GM21515 (cell line): Measurements from ENCODE around the gene IGFALS.
"Not testable (repeated sequence)": the region's sequence is repeated elsewhere in the genome, so short reads cannot be mapped to it uniquely, and the experiment has no call there.

Experiments used
- ATAC-seq: cut with Tn5 transposase; IDR thresholded peaks from one replicate; pipeline ENCODE4 v1.9.1; 2021; ENCODE audit not compliant: unreplicated experiment

The IGFALS gene

DNA sequence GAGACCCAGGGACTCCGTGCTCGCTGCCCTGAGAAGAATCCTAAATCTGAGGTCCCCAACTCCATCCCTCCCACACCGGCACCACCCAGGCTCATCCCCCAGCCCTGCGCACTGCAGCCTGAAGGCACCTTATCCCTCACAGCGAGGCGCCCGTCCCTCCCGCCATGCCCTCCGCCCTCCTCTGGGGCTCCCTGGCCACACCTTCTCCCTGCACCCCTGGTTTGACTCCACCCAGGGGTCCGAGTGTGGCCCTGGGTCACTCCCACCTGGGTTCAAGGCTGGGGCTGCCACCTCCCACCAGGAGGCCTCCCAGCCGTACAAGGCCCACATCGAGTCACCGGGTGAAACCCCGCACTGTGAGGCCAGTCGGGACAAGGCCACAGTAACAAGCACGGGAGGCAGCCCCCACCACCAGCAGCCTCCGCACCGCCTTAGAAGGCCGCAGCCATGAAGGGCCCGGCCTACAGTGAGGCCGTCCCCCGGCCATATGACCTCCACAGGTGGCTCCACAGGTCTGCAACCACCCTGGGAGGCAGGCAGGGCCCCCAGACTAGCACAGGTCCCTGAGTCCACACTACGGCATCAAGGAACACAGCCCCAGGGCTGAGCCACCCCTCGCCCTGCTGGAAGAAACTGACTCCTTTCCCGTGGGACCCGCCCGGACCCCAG lies 24.8 kb upstream of the IGFALS start:
- no peak for ATAC-seq

DNA sequence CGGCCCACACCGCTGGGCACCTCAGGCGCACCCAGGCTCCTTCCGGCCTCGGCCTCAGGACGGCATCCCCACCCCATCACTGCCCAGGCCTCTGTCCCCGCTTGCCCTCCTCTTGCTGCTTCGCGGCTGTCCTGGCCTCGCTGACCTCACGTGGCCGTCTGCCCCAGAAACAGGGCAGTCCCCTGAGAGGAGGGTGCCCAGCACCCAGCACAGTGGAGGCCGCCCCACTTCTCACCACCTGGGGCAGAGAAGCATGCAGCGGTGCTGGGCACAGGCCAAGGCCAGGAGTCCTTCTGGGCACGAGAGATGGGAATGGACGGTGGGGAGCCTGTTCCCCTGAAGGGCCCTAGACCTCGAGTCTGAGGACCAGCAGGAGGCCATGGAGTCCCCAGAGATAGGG lies 24.2 kb upstream of the IGFALS start:
- no peak for ATAC-seq

DNA sequence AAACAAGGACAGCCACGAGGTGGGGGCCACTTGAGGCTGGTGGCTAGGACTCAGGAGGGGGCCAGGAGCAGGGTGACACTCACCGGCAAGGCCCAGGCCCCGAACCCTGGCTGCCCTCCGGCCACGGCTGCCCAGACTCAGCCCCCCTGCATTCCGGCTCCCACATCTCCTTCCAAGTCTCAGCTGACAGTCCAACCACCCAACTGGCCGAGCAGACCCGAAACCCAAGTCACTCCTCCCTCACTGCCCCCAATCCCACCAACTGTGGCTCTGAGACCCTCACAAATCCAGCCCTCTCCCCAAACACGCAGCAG lies 23.7 kb upstream of the IGFALS start:
- ATAC-seq: no peak

DNA sequence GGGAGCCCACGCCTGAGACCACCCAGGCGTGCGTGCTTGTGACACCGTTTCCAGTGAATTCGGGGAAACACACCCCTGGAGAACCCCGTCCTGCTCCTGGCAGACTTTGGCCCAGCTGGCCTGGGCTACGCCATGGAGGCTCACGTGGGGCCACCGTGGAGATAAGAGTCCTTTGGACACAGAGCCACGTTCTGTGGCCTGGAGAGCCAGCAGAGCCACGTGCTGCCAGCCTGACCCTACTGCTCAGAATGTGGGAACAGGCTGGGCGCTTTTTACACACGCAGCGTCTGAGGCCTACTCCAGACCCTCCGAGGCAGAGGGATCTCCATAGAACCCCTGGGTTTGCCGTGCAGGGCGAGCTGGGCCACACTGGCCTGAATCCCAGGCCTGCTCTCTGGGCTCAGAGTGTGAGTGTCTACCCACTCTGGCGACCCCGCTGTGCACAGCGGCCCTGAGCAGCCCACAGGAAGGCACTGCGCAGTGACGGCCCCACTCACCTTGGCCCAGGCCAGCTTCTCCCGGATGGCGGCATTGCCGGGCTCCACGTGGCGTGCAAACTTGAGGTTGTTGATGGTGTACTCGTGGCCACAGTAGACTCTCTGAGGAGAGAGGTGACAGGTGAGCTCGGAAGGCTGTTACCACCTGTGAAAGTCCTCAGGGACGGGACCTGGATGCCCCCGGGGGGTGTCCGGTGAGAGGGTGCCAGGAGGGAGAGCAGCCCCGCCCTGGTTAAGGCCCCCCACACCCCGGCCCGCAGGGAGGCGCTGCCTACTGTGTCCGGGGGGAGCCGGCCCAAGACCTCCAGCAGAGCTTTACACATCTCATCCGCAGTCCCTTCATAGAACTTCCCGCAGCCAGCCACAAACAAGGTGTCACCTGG lies 23.1 kb upstream of the IGFALS start:
- ATAC-seq: no peak

DNA sequence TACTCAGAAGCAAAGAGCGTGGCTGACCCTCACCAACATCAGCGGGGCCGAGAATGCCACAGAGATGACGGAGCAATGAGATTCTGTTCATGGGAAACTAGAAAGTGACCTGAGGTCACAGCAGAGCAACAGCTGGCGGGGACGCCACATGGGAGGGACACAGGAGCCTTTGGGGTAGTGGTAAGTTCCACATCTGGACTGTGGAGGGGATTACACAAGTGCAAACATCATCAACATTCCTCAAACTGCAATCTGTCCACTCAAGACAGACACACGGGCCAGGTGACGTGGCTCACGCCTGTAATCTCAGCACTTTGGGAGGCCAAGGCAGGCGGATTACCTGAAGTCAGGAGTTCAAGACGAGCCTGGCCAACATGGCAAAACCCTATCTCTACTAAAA lies 22.0 kb upstream of the IGFALS start:
- ATAC-seq: no peak

DNA sequence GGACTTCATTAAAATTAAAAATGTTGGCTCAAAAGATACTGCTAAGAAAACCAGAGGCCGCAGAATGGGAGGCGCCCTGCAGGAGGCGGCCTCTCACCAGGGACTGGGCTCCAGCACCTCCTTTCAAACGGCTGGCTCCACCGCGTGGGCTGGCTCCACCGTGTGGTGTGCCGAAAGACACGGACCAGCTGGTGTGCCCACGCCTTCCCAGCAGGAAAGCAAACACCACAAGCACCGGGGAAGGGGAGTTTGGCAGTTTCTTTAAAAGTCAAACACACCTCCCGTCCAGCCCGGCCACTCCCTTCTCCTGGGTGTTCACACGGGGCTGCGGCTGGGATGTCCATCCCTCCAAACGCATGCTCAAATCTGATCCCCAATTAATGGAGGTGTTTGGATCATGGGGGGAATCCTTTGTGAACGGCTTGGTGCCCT lies 19.2 kb upstream of the IGFALS start:
- ATAC-seq: no peak

DNA sequence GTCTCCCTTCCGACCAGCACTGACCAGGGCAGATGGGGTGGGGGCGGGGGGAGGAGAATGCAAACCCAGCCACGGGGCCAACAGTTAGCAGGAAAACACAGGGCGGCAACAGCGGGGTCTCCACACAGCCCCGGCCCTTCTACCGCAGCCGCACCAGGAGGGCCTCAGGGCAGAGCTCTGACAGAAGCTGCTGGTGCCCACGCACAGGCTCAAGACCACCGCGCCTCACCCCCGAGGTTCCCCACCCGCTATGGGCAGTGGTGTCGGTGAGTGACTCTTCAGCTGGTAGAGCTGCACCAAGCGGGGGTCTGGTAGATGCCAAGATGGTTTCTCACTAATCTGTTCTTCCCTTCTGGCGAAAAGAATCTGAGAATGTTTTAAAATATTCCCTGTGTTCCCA lies 17.0 kb upstream of the IGFALS start:
- ATAC-seq: no peak

DNA sequence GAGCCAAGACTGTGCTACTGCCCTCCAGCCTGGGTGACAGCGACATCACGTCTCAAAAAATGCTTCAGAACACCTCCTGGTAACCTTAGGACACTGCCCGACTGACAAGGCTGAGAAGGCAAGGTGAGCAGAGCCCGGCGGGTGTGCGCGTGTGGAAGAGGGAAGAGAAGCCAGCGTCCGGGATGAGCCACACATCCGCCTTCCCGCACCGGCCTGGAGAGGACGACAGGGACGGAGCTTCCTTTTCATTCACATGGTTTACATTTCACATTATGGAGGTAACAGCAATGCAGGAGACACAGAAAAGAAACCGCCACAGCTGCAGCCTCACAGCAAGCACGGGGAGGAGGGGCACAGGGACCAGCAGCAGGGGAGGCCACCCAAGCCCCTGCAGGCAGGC lies 16.6 kb upstream of the IGFALS start:
- ATAC-seq: no peak

DNA sequence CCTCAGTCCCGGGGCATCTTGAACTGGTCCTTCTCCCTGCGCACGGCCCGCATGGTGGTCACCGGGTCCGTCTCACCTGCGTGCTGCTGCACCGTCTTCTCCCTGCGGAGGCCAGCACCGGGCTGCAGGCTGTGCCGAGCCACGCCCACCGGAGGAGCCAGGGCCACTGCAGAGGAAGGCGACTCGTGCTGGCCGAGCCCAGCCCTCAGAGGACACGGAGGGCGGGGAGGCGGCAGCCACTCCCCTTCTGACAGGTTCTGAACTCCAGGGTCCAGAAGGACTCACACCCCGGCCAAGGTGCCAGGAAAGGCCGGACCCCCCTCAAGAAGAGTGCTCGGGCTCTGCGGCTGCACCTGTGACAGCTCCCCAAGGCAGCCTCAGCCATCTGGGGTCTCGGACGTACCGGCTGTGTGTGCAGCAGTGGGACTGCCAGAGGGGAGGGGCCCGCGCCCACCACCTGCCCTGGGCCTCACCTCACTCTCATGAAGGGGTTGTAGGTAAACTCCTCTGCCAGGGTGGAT lies 15.8 kb upstream of the IGFALS start:
- ATAC-seq: no peak

DNA sequence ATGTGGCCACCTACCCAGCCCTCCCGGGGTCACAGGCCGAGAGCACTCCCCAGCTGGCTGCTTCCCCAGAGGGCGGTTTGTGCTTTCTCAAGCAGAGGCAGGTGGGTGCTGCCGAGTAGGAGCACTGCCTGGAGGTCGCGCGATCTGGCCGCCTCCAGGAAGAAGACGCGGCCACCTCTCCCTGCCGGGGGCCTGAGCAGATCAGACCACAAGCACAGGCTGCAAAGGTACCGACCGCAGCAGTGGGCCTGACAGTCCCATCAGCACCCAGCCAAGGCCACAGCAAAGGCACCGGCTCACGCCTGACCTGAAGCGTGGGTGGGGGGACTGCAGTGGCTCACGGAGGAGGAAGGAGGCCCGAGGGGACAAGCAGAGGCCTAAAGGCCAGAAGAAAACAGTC lies 15.2 kb upstream of the IGFALS start:
- no peak for ATAC-seq

DNA sequence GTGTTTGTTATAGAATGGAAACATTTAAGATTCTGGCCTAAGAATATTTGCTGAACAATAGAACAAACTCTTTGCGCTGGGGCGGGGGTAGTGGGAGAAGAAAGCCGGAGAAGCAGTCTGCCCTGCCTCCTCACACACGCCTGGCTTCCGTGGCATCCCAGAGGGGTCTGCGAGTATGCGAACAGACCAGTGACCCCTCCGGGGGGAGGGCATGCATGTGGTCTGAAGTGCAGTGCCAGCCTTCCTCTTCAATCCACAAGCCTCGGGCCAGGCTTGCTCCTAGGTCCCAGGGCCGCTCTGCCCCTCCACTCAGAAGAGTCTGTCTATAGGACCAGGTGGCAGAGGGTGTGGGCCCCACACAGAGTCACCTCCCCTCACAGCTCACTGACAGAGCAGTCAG lies 14.1 kb upstream of the IGFALS start:
- no peak for ATAC-seq

DNA sequence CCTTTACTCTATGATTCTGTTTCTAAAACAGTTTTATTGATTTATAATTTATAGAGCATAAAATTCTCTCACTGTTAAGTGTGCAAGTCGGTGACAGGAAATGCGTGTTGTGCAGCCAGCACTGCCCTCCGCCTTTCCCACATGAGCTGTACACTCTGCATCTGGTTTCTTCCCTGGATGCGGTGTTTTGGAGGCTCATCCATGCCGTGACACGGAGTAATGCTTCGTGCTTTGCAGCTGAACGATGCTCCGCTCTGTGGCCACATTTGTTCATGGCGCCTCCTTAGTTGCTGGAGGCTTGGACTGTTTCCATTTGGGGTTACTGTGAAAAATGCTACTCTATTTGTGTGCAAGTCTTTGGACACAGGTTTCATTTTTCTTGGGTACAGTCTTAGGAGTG lies 7.2 kb upstream of the IGFALS start:
- no peak for ATAC-seq

DNA sequence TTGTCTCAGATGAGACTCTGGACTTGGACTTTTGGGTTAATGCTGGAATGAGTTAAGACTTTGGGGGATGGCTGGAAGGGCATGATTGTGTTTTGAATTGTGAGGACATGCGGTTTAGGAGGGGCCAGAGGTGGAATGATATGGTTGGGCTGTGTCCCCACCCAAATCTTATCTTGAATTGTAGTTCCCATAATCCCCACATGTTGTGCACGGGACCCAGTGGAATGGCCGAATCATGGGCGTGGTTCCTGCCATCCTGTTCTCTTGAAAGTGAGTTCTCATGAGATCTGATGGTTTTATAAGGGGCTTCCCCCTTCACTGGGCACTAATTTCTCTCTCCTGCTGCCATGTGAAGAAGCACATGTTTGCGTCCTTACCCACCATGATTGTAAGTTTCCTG lies 5.8 kb upstream of the IGFALS start:
- ATAC-seq: not testable (repeated sequence)

DNA sequence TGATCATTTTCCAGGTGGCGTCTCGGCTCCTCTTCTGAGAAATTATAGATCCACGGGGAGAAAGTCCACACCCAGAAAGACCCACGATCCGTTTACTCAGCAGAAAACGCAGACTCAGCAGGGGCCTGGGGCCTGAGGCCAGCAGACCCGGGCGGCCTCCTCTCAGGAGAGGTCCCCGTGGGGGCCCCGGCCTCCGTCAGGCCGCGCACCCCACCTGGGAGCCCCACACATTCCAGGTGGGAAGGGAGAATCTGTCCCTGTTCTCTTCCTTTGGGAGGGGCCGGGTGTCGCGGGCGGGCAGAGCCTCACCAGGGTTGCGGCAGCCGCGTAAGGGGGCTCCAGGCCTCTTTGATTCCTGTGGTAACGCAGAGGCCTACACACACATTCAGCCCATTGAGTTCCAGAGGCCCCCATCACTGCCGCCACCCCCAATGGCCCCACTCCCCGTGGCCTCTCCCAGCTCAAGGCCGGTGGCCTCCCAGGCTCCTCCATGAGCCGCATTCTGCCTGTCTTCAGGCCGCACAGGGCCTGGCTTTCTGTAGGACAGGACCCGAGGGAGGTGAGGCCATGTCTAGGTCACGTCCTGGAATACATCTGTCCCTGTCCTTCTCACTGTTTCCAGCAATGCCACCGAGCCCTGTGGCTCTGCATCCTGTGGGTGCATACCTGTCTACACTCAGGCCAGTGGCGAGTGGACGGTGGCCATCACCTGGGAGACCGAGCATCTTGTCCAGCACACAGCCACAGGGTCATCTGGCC lies 1.6 kb upstream of the IGFALS start:
- no peak for ATAC-seq

DNA sequence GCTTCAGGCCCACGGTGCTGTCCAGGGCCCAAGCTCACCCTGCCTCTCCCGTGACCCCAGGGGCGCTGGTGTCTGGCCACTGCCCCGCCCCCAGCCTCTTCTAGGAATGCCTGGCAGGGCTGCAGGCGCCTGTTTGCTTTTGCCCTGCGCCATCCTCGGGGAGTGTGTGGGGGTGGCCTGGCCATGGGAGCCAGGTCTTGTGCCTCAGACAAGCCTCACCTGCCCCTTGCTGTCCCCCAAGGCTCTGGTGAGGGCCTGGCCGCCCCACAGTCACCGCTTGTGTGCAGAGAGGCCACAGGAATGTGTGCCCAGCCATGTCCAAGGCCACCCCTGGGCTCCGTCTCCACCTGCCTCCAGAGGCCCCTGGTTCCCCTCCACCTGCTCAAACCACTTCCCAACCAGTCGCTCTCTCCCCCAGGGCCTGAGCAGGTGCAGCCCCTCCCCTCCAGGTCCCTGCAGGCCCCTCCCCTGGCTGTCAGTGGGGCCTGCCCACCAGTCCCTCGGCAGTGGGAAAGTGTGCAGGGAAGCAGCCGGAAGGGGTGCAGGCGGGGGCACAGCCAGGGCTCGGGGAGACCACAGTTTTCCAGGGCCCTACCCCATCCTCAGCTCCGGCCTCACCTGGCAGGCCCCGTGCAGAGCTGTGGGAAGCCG lies 841 bp upstream of the IGFALS start:
- ATAC-seq: no peak

DNA sequence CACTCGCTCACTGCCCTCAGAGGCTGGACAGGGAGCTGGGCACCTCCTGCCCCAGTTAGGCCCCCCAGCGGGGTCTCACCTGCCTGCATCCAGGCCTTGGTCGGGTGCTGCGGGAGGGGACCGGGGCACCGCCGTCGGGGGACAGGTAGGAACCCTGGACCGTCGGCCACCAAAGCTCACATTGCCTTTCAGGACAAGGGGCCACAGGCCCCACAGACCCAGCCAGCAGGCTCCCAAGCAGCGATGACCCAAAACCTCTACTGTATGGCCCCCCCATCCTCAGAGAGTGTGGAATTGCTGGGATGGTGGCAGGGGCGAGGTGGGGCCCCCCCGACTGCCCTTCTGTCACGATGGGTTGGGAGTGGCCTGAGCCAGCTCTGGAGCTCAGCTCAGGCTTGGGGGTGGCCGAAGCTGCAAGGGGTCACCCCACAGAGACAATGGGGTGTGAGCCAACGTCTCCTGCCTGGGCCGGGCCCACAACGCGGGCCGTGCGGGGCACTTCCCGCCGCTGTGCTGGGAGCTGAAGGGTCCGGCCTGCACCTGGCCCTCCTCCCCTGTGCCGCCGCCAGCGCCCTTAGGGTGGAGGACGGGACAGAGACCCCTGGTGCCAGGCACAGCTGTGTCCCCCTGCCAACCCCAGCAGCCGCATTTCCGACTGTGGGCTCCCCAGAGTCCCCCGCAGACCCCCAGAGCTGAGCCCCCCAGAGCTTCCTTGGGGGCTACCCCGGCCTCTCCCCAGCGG lies 498 bp downstream of the IGFALS start:
- no peak for ATAC-seq

DNA sequence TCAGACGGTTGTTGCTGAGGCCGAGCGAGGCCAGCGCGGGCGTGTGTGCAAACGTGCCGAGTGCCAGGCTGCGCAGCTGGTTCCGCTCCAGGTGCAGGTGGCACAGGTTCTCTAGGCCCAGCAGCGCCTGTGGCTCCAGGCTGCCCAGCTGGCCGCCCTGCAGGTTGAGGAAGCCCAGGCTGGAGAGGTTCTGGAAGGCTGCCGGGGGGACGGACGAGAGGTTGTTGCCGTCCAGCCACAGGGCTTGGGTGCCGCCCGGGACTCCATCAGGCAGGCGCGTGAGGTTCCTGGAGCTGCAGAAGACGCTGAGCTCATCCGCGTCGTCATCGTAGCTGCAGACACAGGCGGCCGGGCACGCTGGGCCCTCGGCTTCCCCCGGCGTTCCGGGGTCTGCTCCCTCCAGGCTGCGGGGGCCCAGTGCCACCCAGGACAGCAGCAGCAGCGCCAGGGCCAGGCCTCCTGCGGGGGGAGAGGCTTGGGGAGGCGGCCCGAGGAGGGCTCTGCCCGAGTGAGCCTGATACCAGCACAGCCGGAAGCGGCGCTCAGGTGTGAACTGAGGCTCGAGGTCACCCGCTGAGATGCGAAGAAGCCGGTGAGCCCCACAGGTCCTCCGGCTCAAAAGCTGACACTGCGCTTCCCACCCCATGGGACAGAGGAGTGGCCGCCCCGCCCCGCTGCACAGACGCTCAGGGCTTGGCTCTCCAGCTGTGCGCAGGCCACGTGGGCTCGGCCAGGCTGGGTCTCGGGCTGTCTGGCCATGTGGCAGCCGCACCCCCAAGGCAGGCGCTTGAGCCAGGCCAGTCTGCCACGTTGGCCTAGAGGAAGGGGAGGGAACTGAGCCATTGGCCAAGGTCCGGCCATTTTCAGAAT lies 1.3 kb downstream of the IGFALS start:
- no peak for ATAC-seq

DNA sequence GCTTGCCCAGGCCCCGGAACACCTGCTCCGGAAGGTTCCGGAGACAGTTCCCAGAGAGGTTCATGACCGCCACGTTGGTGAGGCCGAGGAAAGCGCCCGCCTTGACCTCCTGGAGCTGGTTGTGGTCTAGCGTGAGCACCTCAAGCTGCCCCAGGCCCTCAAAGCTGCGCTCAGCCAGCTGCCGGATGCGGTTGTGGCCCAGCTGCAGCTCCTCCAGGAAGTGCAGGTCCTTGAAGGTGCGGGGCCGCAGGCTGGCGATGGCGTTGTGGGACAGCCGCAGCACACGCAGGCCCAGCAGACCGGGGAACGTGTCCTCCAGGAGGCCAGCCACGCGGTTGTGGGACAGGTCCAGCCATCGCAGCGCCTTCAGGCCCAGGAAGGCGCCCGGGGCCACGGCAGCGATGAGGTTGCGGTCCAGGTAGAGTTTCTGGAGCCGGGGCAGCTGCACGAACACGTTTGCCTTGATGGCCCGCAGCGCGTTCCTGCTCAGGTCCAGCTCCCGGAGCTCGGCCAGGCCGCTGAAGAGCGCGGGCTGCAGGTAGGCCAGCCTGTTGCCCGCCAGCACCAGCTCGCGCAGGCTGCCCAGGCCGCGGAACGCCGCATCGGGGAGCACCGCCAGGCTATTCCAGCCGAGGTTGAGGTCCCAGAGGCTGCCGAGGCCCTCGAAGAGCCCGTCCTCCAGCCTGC lies 2.1 kb downstream of the IGFALS start:
- no peak for ATAC-seq

DNA sequence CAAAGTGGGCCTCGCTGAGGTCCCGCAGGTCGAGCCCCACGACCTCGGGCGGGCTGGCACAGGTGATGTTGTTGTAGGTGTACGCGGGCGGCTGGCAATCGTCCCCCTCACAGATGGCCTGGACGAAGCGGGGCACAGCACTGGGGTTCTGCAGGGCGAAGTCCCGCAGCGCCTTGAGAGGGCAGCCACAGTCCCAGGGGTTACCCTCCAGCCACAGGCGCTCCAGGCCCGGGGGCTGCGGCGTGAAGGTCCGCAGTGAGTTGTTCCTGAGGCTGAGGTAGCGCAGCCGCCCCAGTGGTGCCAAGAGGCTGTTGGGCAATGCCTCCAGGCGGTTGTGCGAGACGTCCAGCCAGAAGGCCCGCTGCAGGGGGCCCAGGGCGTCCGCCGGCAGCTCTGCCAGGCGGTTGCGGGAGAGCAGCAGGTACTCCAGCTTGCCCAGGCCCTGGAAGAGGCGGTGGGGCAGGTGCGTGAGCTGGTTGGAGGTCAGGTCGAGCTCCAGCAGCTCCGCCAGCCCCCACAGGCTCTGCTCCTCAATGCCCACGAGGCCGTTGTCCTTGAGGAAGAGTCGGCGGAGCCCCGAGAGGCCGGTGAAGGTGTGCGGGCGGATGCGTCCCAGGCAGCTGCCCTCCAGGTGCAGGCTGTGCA lies 2.8 kb downstream of the IGFALS start:
- no peak for ATAC-seq
